Measurements from ENCODE around the gene RALGAPB.
"Not testable (repeated sequence)": the region's sequence is repeated elsewhere in the genome, so short reads cannot be mapped to it uniquely, and the experiment has no call there.

RALGAPB gene

DNA sequence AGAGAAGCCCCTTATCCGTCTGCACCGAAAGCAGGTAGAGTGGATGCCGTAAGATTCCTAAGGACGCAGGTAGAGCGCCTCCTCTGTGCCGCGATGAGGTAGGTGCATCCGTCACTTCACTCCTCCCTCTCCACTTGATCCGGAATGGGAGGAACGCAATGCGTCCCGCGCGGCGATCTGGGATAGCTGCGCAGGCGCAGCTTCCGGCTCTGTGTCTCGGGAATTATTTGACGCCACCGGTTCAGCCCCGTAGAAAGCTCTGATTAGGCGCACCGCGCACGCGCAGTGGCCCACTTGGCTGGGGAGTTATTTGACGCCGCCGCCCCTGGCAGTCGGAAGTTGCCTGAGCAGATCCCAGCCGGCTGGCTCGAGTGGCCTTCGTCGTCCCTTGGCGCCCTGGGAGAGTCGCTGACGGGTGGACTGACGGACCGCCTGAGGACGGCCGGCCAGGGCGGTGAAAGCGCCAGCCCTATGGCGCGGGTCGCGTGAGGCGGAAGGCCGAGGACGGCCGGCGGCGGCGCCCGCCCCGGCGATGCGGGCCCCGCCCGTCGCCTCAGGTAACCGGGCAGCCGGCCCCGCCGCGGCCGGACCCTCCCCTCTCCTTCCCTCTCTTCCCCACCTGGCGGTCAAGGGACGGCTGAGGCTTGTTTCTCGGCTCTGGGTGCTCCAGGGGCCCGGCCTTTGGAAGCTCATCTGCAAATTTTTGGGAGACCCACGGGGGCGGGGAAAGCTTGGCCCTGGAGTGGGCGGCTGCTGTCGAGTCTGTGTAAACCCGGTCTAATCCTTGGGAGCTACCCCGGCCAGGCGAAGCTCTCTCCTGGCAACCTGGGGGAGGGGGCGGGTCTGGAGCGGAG lies at the start of gene RALGAPB:
Gene RALGAPB (plus strand): TSS at position 331 of the 854 bp plus-strand sequence. CDS start 15,590 bp downstream, outside the sequence.
- DNase-seq (ENCODE audit: low read depth in 3 of 3), result peak; percentile 95 to 98 (median 96)

DNA sequence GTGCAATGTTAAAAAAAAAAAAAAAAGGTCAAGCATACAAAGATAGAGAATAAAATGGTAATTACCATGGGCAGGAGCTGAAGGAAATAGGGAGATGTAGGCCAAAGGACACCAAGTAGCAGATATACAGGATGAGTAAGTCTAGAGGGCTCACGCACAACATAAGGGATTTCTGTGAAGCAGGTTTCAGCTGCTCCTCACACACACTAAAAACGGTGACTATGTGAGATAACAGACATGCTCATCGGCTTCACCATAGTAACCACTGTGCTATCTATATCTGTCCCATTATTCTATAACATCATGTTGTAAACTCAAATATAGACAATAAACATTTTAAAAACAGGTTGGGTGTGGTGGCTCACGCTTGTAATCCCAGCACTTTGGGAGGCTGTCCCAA lies 49.1 kb upstream of the RALGAPB start:
- DNase-seq (ENCODE audit: low read depth in 3 of 3), result no peak

DNA sequence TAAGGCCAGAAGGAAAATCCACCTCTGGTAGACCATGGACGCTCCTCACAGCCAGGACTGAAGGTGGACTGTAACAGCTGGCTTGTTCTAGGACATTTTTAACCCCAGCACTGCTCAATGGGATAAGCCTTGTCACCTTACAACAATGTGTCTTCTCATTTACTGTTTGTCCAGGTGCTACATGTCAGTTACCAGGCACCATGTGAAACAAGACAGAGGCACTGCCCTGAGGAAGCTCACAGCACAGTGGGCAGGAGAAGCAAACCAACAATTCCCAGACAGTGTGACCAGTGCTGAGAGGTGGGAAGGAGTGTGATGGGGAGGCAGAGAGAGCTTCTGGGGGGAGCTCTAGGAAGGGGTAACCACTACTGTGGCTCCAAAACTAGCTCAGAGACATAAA lies 48.2 kb upstream of the RALGAPB start:
- no peak for DNase-seq (ENCODE audit: low read depth in 3 of 3)

DNA sequence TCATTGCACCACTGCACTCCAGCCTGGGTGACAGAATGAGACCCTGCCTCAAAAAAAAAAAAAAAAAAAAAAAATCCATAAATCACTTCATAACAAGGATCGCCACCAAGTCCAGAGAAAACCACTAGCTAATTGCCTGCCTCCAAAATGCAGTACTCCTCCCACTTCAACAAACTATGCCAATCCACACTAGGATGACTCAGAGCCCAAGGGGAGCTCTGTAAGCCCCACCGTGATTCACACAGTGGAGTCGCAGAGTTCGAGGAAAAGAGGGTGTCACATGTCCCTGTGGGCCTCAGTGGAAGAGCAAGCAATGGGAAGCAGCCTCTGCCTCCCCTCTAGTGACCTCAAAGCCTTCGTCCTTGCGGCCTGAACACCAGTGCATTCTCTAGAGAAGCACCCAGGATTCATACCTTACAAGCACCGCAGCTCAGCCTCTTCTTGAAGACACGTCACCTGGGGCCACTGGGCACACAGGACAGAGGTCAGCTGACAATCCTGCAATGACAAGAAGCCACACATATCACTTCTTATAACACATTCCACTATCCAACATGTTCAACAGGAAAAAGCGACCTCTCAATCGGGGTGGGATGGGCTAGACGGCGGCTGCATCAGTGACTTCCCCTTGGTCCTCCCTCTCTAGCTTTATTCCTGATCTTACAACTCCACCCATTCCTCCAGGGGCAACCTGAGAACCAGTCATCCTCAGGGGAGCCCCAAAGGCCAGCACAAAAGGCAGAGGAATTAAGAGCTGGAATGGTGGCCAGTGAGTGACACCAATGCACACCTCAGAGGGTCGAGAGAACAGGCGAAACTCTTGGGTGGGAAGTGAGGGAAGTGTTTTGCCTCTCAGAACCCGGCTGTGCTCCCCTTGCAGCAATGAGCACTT lies 46.4 kb upstream of the RALGAPB start:
- no peak for DNase-seq (ENCODE audit: low read depth in 3 of 3)

DNA sequence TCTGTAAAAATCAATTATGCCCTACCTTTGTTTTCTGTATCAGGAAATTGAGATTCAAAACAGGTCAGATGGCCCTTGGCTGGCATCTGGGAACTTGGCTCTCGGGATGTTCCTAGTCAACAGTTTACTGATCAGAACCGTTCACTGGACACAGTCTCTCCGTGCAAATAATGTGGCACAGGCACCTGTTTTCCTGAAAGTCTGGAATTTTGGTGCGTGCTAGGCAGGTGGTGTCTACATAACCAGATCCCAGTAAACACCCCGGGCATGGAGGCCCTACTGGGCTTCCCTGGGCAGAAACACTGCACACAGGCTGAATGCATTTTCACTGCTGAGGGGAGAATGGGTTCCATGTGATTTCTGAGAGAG lies 45.0 kb upstream of the RALGAPB start:
- no peak for DNase-seq (ENCODE audit: low read depth in 3 of 3)

DNA sequence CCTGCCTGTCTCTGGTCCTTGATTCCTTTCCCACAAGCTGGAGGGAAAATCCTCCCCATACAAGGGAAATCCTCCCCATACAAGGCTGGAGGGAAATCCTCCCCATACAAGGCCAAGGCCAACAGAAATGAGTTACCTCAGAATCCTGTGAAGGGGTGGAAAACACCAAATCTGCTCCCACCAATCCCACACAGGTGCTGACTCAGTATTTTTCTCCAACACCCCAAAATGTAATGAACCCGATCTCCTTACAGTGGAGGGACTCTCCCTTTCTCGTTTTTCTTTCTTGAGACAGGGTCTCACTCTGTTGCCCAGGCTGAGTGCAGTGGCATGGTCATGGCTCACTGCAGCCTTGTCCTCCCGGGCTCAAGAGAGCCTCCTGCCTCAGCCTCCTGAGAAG lies 43.8 kb upstream of the RALGAPB start:
- no peak for DNase-seq (ENCODE audit: low read depth in 3 of 3)

DNA sequence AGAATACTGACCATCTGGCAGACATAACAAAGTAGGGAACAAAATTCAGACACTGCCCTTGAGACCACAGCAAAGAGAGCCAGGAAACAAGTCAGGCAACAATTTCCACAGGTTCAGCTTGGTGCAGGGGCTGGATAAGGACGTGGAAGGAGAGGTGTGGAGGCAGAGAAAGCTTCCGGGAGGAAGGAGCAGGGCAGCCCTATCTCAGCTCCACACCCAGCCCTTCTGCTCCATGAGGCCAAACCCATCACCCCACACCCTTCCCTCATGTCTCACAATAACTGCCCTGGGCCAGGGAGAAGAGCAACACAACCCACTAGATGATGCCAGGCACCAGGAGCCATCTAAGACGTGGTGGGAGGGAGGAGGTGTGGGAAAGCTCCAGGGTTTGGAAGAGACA lies 43.3 kb upstream of the RALGAPB start:
- DNase-seq (ENCODE audit: low read depth in 3 of 3), result no peak

DNA sequence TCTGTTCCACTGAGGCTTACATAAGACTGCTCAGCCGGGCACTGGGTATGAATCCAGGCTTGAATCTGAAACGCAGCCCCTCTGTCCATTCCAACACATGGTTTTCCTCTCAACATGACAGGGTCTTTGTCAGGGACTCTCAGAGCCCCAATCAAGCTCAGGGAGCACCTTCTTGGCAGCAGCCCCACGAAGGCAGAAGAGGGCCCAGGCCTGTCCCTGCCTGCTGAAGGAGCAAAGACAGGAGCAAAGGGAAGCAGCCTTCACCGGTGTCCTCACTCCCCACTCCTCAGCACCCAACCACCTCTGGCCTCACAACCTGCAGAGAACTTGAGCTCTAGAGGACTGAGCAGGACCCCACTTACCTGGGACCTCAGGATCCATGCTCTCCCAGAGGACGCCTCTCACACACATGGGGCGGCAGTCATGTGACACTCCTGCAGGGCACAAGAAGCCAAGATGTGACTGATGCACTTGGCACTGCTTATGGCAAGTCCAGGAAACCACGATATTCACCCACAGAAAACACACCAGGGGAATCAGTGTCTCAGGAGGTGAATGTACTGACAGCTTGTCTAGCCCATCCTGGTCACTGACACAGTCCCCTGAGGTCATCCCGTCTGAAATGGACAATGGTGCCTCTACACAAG lies 41.8 kb upstream of the RALGAPB start:
- no peak for DNase-seq (ENCODE audit: low read depth in 3 of 3)

DNA sequence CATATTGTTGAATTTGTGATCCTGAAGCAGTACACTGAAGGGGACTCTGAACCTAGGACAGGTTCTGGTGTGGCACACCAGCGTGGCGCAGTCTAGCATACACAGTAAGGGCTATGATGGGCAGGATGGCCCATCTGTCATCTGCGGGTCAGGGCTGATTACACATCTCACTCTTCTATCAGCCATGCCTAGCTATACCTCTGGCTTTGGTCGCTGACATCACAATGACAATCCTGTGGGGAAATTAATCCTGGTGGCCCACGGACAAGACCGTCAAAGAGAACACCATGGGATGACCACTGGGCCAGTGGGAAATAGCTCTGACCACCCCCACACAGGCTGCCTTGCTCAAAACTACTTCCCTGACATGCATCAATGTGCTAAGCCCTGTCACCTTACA lies 40.4 kb upstream of the RALGAPB start:
- DNase-seq (ENCODE audit: low read depth in 3 of 3), result no peak

DNA sequence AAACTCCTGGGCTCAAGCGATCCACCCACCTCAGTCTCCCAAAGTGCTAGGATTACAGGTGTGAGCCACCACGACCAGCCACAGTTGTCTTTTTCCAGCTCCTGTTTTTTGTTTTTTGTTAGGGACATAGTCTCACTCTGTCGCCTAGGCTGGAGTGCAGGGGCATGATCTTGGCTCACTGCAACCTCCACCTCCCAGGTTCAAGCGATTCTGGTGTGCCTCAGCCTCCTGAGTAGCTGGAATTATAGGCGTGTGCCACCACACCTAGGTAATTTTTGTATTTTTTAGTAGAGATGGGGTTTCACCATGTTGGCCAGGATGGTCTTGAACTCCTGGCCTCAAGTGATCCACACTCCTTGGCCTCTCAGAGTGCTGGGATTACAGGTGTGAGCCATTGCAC lies 39.8 kb upstream of the RALGAPB start:
- not testable (repeated sequence) for DNase-seq (ENCODE audit: low read depth in 3 of 3)

DNA sequence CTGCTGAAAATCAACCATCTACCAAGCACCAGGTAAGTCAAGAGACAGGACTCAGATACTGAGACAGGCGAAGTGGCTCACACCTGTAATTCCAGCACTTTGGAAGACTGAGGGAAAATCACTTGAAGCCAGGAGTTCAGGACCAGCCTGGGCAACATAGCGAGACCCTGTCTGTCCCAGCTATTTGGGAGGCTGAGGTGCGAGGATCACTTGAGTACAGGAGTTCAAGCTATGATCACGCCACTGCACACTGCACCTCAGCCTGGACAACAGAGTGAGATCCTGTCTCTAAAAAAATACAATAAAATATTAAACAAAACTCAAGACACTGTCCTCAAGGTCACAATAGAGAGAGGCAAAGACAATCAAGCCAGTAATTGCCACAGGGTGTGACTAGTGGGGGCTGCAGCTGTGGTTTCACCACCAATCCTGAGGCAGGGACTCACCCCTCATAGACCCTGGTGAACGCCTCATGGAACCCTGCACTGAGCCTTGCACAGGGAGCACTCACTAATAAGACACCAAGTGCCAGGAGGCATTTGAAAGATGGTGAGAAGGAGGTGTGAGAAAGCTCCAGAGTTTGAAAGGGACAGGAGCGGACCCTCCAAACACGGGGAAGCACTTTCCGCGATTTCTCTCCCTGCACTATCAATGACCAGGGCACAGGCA lies 39.2 kb upstream of the RALGAPB start:
- no peak for DNase-seq (ENCODE audit: low read depth in 3 of 3)

DNA sequence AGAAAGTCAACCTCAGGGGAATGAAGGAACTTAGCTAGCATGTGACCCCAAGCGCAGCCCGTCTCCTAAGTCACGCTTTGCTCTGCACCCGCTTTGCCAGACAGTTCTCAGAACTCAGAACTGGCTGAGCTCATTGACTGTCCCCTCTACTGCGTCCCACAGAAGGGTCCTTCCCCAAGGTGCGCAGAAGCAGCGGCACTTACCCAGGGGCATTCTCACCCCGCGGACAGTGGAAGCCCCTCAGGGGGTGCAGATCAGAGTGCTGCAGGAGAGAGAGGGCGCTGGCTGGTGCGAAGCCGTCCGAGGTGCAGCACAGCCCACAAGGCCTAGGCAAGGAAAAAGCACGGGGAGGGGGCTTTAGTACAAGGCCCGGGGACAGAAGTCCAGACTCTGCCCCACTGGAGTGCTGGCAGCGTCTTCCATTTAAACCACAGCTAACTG lies 38.3 kb upstream of the RALGAPB start:
- DNase-seq (ENCODE audit: low read depth in 3 of 3), result no peak

DNA sequence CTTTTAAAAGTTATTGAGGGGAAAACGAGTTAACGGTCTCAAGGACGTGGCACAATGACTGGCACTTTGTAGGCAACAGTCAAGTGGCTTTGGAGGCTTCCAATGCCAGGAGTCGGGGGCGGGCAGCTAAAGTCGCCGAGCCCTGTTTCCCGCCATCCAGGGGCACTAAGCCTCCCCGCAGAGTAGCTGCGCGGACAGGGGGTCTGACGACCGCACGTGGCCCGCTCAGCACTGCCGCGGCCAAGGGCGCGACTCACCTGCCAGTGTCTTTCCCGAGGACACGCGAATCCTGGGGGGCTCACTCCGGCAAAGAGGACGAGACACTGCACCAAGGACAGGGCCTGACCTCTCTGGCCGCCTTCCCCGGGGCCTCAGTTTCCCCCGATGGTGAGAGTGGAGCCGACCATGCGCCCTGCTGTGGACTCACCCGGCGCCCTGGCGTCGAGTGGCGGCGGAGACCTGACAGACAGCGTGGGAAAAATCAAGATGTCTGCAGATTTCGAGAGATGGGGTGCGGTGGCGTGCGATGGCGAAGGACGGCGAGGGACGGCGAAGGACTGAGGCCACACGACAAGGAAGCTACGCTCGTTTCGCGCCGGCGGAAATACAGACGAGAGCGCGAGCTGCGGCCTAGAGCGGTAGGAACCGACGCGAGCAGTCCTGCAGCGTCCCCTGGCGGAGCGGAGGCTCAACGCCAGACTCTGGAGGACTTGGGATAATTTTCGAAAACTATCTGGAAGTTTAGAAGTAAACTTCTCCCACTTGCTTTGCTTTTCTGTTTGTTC lies 37.7 kb upstream of the RALGAPB start, which contains the start of gene SNHG17:
Gene SNHG17 (minus strand): TSS at position 559 of the 785 bp plus-strand sequence.
- peak; percentile 80 to 85 (median 84) for DNase-seq (ENCODE audit: low read depth in 3 of 3)

DNA sequence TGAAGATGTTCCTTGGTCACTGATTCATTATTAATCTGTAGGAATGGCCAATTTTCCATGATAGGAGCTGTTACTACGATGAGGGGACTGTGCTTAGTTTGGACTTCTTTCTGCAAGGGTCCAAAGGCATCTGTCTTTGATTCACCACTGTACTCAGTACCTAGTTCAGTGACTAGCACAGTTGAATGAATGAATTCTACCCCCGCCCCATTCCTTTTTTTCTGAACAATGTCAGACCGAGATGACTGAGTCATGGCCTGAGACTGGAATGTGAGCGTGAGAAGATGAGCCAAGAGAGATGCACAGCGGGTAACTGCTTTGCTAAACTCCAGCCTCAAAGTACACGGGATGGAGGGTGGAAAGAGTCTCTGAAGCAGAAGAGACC lies 37.1 kb upstream of the RALGAPB start:
- no peak for DNase-seq (ENCODE audit: low read depth in 3 of 3)

DNA sequence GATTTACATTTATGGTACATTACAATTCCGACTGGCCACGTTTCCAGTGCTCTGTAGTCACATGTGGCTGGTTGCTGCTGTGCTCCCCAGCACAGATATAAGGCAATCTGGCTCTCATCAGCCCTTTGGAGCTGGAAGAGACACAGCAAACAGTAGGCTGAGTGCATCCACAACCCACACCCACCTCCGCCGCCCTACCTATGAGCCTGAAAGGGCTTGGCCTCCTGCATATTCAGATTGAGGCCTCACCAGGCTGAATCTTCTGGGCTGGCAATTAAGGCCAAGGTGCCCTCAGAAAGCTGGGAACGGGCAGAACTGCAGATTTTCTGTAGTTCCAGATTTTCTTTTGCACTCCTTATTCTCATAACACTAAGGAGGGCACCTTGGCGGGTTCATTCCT lies 34.8 kb upstream of the RALGAPB start:
- no peak for DNase-seq (ENCODE audit: low read depth in 3 of 3)

DNA sequence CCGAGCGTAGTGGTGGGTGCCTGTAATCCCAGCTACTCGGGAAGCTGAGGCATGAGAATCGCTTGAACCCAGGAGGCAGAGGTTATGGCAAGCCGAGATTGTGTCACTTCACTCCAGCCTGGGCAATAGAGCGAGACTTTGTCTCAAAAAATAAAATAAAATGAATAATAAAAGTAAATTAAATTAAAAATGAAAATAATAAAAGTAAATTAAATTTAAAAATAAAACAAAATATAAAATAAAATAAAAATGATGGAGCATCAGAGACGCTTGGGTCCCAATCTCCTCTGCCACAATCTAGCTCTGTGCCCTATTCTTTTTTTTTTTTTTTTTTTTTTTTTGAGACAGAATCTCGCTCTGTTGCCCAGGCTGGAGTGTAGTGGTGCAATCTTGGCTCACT lies 31.5 kb upstream of the RALGAPB start:
- DNase-seq (ENCODE audit: low read depth in 3 of 3), result not testable (repeated sequence)

DNA sequence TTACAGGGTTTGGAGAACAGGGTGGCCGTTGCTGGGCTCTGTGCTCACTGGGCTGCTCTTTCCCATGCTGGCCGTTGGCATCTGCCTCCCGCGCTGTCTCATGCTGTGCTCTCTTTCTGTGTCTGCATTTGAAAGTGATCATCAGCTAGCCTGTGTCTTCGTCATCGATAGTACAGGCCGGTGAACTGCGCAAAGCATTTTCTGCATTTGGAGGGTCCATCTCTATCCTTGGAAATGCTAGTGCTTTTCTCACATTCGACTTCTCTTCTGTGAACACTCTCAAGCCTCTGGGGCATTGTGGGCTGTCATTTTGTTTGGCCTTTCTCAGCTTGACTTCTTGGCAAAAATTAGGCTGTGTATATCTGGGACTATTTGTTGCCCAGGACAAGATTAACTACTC lies 30.7 kb upstream of the RALGAPB start:
- no peak for DNase-seq (ENCODE audit: low read depth in 3 of 3)

DNA sequence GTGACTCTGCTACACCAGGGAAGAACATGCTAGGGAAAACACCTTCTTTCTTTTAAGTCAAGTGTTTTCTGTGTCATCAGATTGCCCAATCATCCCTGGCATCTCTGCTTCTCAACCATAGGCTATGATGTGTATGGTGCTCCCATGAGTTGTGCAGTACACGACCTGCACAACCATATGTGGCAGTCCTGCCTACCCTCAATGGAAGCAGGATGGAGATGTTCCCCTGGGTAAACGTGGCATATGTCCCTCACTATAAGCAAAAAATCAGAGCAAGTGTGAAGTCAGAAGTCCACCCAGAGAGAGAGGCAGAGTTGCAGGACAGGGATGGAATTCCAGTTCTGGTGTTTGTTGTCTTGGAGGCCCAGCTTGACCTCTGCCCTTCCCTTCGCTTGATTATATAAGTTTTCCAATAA lies 27.3 kb upstream of the RALGAPB start:
- DNase-seq (ENCODE audit: low read depth in 3 of 3), result no peak

DNA sequence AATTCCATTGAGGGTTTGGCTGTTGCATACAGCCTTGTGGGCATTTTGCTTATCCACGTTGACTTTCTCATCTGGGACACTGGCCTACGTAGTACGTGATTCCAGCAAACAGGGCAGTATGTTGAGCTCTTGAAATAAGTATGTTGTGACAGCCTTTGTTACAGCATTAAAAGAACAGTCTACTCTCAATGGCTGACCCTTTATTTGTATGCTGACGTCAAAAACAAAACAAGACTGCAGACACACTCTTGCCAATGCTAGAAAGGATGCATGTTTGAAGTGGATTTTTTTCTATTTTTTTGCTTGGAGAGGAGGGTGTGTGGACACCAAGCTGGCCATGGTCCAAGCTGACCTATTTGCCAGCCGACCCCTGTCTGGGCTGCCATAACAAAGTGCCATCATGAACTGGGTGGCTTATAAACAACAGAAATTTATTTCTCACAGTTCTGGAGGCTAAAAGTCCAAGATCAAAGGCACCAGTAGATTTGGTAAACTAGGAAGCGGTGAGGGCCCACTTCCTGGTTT lies 26.7 kb upstream of the RALGAPB start:
- DNase-seq (ENCODE audit: low read depth in 3 of 3), result no peak

DNA sequence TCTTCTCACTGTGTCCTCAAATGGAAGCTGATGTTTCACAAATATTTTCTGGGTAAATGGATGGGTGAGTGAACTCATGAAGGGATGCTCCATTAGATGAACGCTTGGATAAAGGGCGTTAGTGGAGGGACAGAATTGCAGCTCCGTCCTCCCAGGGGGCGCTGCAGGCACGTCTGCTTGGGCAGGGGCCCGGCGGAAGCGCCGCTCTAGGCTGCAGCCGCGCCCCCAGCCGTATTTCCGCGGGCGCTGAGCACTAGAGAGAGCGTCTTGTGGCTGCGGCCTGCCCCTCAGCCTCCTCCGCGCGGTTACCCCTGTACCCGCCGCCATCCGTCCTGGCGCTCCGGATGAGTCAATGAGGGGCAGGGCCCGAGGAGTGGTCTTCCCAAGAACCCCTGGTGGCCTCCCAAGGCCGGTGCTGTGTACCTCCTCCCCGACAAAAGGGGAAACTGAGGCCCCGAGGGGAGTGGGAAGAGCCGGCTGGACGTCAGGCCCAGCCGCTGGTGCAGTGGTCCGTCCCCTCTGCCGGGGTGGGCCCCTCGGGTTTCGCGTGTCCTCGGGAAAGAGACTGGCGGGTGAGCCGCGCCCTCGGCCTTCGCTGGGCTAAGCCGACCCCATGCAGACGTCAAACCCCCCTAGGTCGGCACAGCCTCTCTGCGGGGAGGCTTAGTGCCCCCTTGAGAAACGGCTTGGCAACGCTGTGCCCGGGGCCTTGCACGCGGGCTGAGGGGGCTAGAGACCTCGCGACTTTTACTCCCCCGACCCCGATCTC lies 26.0 kb upstream of the RALGAPB start:
- peak; percentile 87 to 94 (median 88) for DNase-seq (ENCODE audit: low read depth in 3 of 3)
